NOMO-1 treated with DMSO at 0.1 percent for 48 hours (cell line): ENCODE data around the gene ZNF687.

Source experiments
- DNase-seq: peaks from one replicate; lab custom pipeline; 2025; ENCODE audit not compliant: unreplicated experiment; lab: John Stamatoyannopoulos, UW

Gene ZNF687, protein sequence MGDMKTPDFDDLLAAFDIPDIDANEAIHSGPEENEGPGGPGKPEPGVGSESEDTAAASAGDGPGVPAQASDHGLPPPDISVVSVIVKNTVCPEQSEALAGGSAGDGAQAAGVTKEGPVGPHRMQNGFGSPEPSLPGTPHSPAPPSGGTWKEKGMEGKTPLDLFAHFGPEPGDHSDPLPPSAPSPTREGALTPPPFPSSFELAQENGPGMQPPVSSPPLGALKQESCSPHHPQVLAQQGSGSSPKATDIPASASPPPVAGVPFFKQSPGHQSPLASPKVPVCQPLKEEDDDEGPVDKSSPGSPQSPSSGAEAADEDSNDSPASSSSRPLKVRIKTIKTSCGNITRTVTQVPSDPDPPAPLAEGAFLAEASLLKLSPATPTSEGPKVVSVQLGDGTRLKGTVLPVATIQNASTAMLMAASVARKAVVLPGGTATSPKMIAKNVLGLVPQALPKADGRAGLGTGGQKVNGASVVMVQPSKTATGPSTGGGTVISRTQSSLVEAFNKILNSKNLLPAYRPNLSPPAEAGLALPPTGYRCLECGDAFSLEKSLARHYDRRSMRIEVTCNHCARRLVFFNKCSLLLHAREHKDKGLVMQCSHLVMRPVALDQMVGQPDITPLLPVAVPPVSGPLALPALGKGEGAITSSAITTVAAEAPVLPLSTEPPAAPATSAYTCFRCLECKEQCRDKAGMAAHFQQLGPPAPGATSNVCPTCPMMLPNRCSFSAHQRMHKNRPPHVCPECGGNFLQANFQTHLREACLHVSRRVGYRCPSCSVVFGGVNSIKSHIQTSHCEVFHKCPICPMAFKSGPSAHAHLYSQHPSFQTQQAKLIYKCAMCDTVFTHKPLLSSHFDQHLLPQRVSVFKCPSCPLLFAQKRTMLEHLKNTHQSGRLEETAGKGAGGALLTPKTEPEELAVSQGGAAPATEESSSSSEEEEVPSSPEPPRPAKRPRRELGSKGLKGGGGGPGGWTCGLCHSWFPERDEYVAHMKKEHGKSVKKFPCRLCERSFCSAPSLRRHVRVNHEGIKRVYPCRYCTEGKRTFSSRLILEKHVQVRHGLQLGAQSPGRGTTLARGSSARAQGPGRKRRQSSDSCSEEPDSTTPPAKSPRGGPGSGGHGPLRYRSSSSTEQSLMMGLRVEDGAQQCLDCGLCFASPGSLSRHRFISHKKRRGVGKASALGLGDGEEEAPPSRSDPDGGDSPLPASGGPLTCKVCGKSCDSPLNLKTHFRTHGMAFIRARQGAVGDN

GRCh38 chr1:151281969-151282882, at the start of gene ZNF687:
ZNF687 (plus strand) TSS chr1:151282299; CDS start chr1:151286292, 3,993 bp downstream.
- DNase-seq: peak; percentile 100

DNA sequence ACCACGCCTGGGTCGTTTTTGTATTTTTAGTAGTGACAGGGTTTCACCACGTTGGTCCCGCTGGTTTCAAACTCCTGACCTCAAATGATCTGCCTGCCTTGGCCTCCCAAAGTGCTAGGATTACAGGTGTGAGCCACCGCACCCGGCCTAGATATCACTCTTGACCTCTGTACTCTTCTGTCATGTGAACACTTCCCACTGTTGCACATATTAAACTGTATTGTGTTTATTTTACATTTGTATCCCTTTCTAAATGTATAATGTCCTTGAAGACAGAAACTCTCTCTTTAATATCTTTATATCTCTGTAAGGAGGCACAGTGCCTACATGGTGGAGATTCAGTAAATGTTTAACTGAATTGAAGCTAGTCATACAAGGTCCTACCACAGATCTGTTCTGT, 46.9 kb upstream of the ZNF687 start:
- DNase-seq: no peak

DNA sequence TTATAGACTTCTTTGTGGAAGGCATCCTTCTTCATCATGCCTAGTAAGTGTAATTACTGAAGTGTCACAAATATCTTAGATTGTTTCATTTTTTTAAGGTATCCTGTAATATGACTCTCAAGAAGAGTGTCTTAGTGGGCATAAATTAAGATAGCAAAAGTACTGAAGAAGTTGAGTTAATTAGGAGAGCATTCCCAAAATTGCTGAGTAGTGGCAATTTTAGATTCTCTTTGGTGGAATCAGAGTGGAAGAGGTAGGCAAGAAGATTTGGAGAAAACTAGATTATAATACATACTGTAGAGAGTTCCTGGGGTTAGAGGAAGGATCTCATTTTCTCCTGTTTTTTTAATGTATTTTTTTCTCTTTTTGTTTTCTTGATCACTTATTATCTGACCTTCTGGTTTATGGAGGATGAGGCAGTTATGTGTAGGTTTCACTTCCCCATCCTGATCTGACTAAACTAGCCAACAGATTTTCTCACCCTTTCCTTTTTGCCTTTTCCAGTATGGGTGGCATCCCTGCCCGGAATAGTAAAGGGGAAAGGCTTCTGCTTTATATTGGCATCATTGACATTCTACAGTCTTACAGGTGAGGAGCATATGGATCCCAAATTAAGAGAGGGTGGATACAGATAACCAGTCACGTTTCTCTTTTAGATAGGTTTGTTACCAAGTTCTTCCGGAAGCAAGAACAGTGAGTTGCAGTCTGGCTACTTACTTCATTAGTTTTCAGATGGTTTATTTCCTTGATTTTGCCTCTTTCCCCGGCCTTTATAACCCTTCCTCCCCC, 44.2 kb upstream of the ZNF687 start:
- DNase-seq: peak; percentile 60

GRCh38 chr1:151238467-151238739, 43.7 kb upstream of the ZNF687 start:
- DNase-seq: no peak

- DNase-seq: no peak
Observed at GRCh38 chr1:151242442-151242841, 39.7 kb upstream of the ZNF687 start.

- DNase-seq: no peak
Observed at GRCh38 chr1:151243683-151244216, 38.3 kb upstream of the ZNF687 start.

DNA sequence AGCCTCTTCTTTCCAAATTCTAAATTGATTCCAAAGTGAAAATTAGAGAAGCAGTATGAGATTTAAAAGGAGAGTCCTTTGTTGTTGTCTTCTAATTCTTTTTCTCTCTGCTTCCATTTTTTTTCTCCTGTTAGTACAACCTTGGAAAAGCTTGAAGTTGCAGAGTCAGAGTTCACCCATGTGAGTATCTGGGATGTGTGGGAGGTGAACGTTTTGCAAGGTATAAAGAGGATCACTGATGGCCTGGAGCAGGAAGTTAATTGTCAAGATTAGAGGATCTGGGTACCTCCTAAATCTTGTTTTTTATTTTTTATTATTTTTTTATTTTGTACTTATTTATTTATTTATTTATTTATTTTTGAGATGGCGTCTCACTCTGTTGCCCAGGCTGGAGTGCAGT, 35.3 kb upstream of the ZNF687 start:
- no peak for DNase-seq

DNA sequence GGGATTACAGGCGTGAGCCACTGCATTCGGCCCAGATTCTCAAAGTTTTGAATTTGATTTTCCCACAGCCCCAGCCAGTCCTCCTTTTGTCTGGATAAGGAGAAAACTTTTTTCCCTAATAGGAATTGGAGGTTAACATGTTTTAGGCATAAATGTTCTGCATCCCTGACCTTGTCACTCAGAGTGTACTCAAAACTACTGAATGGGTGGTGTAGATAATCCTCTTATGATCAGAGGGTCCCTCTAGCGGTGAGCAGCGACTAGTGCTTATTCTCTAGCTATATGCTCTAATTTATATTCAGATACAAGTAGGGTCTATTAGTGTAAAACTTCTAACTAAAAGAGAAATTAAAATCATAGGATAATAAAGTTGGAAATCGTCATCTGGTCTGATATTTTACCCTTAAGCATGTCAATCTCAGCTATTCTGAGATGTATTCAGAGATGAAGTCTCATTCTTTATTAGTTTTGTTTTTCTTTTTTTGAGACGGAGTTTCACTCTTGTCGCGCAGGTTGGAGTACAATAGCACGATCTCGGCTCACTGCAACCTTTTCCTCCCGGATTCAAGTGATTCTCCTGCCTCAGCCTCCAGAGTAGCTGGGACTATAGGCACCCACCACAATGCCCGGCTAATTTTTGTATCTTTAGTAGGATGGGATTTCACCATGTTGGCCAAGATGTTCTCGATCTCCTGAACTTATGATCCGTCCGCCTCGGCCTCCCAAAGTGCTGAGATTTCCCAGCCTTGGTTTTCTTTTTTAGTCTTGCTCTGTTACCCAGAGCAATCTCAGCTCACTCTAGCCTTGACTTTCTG, 30.2 kb upstream of the ZNF687 start:
- peak; percentile 92 for DNase-seq

DNA sequence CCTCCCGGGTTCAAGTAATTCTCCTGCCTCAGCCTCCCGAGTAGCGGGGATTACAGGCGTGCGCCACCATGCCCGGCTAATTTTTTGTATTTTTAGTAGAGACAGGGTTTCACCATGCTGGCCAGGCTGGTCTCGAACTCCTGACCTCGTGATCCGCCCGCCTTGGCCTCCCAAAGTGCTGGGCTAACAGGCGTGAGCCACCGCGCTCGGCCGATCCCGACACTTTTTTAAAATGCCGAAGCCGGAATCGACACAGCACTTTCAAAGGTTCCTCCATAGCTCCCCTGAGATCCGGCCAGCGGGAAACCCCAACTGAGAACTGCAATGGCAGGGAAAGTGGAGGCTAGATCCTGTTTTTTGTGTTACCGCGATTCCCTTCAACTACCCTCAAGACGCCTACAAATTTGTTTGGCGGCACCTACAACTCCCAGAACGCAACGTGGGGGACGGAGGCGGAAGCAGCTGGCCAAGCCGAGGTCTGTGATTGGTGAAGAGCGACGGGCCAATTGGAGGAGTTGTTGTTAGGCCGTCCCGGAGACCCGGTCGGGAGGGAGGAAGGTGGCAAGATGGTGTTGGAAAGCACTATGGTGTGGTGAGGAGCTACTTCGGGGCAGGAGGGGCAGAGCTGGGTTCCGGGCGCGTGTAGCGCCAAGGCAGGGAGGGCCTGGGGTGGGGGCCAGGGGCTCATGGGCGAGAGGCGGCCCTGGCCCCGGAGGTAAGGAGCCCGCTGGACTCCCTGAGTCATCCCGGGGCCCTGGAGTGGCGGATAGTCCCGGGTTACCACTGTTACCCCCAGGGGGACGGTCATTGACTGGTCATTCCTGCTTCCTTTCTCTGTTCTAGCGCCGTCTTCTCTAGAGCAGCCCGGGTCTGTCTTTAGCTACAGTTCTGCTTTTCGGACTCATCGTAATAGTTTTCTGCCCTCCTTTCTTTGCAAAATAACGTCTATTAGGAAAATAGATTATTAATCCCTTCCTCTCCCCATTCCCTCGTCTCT, 27.6 kb upstream of the ZNF687 start, which contains the start of gene PSMD4:
TSS of gene PSMD4 (plus strand) at position 518 of the 997 bp plus-strand sequence. CDS start at position 567, 49 bp downstream.
- DNase-seq: peak; percentile 97

DNA sequence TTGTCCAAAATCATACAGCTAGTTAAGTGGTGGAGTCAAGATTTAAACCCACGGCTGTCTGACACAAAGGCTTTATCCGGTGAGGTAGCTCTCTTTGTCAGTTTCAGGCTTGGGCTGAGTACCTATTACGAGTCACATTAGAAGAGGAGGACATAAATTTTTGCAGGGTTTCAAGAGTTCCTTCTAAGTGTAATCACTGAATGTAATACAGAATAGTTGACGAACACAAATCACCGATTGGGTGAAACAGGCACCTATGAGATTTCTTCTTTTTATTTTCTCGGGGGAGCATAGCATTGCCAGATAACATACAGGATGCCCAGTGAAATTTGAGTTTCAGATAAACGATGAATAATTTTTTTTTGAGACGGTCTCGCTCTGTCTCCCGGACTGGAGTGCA, 26.7 kb upstream of the ZNF687 start:
- no peak for DNase-seq

DNA sequence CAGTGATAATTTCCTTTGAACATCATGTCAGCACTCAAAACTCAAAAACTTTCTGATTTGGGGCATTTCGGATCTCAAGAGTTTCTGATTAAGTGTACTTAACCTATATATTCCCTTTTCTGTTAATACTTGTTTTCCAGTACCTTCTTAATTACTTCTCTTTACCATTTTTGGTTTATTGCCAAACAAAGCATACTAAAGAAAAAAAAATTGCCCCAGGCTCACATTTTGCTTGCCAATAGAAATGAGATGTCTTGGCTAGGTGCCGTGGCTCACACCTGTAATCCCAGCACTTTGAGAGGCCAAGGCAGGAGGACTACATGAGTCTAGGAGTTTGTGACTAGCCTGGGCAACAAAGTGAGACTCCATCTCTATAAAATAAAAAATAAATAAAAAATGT, 22.7 kb upstream of the ZNF687 start:
- no peak for DNase-seq

DNA sequence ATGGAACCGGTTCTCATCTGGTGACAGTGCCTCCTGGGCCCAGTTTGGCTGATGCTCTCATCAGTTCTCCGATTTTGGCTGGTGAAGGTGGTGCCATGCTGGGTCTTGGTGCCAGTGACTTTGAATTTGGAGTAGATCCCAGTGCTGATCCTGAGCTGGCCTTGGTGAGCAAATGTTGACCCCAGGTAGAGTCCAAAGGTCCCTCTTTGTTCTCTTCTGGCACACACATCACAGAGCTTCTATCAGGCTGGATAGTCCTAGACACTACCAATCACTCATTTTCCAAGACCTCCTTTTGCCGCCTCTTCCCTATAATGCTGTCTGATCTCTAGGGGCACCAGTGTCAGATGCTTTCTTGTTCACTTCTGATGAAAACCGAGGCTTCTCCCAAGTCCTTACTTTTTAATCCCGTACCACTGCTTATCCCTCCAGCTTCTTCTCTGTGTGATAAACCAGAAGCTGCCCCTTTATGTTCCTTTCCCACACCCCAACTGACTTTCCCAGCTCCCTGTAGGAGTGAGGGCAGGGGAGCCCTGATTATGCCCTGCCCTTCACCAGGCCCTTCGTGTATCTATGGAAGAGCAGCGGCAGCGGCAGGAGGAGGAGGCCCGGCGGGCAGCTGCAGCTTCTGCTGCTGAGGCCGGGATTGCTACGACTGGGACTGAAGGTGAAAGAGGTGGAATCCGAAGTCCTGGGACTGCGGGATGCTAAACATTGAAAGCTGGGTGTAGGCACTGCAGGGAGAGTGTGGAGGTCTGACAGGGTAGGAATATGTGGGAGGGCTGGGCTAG, 16.5 kb upstream of the ZNF687 start:
- DNase-seq: no peak

- no peak for DNase-seq
Observed at GRCh38 chr1:151266315-151266714, 15.8 kb upstream of the ZNF687 start.

DNA sequence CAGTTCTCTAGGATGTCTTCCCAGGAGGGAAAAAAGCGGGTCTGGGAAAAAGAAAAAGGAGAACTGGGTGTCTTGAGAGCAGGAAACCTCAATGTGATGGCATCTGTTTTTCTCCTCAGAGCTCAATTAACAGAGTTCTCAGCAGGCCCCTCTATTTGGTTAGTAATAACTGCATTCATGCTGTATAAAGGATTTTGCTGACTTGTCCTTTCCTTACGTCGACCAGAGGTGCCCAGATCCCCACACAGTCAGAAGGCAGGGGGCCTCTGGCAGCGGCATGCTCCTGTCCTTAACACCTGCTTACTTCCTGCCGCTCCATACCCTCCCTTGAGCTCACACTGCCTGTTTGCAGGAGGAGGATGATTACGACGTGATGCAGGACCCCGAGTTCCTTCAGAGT, 15.3 kb upstream of the ZNF687 start:
- no peak for DNase-seq

- DNase-seq: no peak
Observed at GRCh38 chr1:151267760-151268159, 14.3 kb upstream of the ZNF687 start.

DNA sequence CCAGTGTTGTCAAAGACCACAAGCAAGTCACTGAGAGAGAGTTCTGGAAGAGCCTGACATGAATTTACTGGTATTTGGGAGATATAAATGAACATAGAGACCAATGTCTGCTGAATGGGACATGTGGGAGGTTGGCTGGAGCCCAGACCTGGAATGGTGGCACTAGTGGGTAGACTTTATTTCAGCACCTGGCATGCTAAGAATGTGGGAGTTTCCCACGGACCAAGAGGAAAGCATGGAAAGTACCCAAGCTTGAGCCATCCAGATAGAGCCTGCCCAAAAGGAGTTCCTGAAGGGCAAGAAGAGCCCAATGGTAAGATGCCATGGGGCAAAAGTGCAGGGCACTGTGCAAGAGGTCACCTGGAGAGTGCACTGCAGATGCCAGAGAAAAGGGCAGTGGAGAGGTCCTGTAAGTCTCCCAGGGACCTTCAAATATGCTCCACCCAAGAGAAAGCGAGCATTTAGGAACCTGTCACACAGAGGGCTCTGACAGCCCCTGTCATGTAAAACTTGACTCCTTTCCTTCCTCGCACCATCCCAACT, 8.1 kb upstream of the ZNF687 start:
- DNase-seq: no peak
